Cardiac fibroblast (primary cell): ENCODE measurements around the gene MYO1E.

Source experiments
- DNase-seq, 2 donors: peaks; one replicate each; pipeline versions ENCODE4 v3.0.0 to v3.0.0-alpha.2; 2010; ENCODE audit warnings: low read depth in 2 of 2
- H3K4me3 ChIP-seq, 2 donors: replicated peaks in 1 of 2; 1 replicate in 1 of 2; 2 replicates in 1 of 2; pipeline ENCODE4 v1.5.1; 2011; ENCODE audit warnings: low read depth in 2 of 2, low read length in 2 of 2, mild to moderate bottlenecking in 2 of 2, moderate library complexity in 1 of 2
- CTCF ChIP-seq: IDR thresholded peaks from one replicate; pipeline ENCODE4 v1.5.1; 2011; ENCODE audit warnings: low read depth, mild to moderate bottlenecking, low read length, inconsistent platforms

The MYO1E gene

GRCh38 chr15:59362331-59362730, 10.3 kb downstream of the MYO1E start:
- no peak overlapping the region for H3K4me3 ChIP-seq
- no peak for DNase-seq
- TF ChIP-seq CTCF = no peak

- no peak overlapping the region for H3K4me3 ChIP-seq
- no peak for TF ChIP-seq CTCF
- DNase-seq = no peak
Observed at GRCh38 chr15:59360896-59361295, 11.8 kb downstream of the MYO1E start.

GRCh38 chr15:59360305-59360704, 12.4 kb downstream of the MYO1E start:
- peak; percentile 51 for TF ChIP-seq CTCF
- DNase-seq = peak in 1 of 2 donors; percentile 31
- H3K4me3 ChIP-seq = no peak overlapping the region

- no peak for DNase-seq
- no peak overlapping the region for H3K4me3 ChIP-seq
- no peak for TF ChIP-seq CTCF
Observed at GRCh38 chr15:59355730-59356129, 16.9 kb downstream of the MYO1E start.

- no peak for DNase-seq
- no peak overlapping the region for H3K4me3 ChIP-seq
- no peak for TF ChIP-seq CTCF
Observed at GRCh38 chr15:59354417-59355031, 18.1 kb downstream of the MYO1E start.

- TF ChIP-seq CTCF = no peak
Observed at GRCh38 chr15:59353994-59354416, 18.7 kb downstream of the MYO1E start.

GRCh38 chr15:59352683-59353082, 20.0 kb downstream of the MYO1E start:
- TF ChIP-seq CTCF = no peak
- no peak overlapping the region for H3K4me3 ChIP-seq
- DNase-seq = no peak

More at GRCh38 chr15:59353994-59354416, 18.7 kb downstream of the MYO1E start:
- DNase-seq = no peak
- H3K4me3 ChIP-seq = no peak overlapping the region
